HG03139 (cell line): ENCODE data around the gene IL21.
"Not testable (repeated sequence)": the region's sequence is repeated elsewhere in the genome, so short reads cannot be mapped to it uniquely, and the experiment has no call there.

ENCODE experiments used
- ATAC-seq: cut with Tn5 transposase; IDR thresholded peaks from one replicate; pipeline ENCODE4 v1.9.1; 2021; ENCODE audit not compliant: unreplicated experiment

The IL21 gene

DNA sequence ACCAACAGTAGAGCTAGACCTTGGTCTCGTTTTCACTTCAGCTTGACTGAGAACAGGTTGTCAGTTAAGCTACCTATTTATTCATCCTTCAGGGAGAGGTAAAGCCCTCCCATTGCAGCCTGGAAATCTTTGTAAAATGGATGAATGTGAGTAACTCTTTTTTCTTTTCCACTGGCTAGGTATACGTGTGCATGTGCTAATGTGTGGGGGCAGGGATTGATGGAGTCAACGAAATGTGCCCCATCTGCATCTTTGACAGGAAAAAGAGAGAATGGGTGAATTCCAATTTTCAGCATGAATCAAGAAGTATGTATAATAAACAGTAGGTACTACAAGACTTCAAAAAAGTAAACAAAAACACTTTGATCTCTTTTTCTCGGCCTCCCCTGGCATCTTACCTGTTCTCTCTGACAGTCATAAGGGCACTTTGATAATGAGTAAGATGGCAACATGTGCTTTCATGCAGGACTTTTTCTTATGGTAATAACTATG, at the start of gene IL21:
IL21 (minus strand) TSS at position 51 of the 492 bp plus-strand sequence. CDS start 55 bp downstream, outside the sequence.
- no peak for ATAC-seq

DNA sequence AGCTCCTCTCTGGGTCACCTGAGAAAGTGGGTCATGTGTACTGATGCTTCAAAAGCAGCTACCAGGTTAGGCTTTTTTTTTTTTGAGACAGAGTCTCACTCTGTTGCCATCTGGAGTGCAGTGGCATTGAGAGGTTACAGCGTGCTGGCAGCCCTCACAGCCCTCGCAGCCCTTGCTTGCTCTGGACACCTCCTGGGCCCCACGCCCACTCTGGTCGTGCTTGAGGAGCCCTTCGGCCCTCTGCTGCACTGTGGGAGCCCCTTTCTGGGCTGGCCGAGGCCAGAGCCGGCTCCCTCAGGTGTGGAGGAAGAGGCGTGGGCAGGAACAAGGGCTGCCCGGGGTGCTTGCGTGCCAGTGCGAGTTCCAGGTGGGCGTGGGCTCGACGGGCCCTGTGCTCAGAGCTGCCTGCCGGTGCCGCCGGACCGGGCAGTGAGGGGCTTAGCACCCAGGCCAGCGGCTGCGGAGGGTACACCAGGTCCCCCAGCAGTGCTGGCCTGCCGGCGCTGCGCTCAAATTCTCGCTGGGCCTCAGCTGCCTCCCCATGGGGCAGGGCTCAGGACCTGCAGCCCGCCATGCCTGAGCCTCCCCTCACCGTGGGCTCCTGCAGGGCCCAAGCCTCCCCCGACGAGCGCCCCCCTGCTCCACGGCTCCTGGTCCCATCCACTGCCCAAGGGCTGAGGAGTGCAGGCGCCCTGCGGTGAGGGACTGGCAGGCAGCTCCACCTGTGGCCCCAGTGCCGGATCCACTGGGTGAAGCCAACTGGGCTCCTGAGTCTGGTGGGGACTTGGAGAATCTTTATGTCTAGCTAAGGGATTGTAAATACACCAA, 49.3 kb upstream of the IL21 start:
- ATAC-seq, result no peak

DNA sequence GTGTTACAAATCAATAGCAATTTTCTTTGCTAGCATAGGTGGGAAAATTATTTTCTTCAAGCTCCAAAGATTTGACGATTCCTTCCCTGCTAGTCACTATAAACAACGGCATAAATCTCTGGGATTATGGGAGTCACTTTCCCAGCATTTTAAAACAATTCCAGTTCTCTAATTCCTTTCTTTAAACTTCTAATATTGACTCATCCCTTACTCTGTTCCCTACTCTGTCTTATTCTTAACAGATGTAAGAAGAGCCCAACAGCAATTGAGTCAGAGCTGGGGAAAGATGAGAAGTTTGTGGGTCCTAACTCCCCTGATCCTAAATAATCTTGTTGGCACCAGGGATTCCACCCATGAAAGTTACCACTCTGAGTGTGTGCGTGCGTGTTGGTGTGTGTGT, 47.4 kb upstream of the IL21 start:
- ATAC-seq, result no peak

DNA sequence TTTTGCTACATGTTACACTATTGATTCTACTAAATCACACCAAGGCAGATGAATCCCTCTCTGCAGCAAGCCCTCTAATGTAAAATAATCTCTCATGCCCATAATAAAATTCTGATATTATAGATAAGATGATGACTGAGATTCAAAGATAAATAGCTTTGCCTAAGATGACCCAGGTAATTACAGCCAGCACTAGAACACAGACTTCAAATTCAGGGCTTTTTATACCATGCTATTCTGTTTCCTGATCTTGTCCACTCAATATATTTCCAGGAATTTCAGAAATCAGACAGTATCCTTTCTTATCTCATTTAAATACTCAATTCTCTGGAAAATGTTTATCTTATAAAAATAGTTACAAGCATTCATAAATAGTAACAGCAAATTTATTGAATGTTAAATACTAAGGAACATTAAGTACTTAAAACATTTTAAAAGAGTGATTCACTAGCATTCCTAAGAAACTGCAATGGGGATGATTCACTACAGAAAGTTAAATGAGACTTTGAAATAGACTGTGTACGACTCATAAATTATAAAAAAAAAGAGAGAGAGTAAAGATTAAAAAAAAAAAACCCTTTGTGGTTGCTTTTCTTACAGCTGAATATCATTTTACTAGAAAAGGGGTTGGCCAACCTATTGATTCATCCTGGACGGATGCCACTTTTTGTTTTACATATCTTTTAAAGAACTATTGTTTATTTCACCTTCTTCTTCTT, 45.8 kb upstream of the IL21 start:
- ATAC-seq, result no peak

DNA sequence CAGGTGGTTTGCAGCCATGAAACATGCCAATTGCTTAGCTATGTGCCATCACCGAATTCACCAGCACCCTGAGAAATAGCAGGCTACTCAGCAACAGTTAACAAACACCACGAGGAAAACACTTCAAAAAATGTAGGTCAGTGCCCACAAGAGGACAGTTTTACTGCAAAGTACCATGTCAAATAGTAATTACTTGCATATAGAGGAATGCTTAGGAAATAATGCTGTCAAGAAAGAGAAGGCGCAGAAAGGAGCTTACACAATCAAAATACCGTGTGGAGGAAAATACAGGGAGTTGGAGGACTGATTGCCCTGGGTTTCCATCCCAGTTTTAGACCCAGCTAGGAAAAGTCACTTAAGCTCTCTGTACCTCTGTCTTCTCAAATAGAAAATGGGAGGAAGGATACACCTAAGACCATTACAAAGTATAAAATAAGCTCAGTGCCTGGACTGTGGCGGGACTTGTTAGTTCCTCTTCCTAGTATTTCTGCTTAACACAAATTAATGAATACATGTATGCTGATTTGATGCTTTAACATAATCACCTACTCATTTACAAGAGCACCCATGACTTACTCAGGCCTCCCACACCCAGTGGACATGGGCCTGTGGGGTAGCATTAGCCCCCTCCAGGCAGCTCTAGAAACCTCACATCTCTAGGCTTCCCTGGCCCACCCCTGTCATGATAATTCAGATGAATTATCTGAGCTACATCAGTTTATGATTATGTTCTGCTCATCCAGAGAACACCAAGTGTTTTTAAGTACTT, 44.5 kb upstream of the IL21 start:
- ATAC-seq, result no peak

DNA sequence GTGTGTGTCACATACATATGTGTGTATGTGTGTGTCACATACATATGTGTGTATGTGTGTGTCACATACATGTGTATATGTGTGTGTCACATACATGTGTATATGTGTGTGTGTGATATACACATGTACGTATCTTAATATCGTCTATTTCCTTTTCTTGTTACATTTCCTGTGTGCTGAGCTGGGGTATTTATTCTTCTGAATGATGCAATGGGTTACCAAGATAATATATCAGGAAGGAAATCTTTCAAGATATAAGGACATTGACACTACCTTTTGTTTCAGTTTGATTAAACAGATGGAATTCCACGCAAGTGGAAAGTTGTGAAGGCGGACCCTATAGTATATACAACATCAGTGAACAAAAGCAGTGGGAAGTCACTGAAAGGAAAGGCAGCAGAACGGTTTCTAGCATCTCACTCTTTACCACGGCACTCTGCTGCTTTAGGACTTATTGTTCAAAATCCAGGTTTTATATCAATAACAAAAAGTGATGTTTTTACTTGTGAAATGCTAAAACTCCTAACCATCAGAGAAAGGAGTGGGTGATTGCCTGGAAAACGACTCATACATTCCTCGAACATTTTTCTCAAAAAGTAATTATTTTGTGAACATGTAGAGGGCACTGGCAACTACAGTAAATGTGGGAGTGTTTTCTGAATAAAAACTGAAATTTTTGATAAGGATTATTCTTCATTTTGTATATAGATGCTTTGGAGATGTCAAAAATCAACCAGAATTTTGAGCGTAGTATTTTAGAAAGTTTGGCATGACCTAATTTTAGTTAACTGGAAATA, 43.1 kb upstream of the IL21 start:
- no peak for ATAC-seq

DNA sequence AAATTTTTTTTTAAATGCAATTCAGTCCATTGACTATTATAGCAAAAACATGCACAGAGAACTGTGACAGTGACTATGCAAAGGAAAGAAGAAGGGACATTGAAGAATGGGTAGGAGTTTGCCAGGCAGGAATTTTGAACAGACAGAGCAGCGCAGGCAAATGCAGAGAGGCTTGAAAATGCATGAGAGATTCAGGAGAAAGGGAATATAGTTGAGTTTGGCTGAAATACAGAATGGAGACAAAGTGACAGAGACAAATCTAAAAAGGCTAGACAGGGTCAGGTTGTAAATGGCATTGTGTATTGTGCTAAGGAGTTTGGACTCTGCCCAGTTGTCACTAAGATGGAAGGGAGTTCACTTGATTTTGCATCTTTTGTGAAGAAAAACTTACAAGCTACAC, 42.4 kb upstream of the IL21 start:
- ATAC-seq, result no peak

DNA sequence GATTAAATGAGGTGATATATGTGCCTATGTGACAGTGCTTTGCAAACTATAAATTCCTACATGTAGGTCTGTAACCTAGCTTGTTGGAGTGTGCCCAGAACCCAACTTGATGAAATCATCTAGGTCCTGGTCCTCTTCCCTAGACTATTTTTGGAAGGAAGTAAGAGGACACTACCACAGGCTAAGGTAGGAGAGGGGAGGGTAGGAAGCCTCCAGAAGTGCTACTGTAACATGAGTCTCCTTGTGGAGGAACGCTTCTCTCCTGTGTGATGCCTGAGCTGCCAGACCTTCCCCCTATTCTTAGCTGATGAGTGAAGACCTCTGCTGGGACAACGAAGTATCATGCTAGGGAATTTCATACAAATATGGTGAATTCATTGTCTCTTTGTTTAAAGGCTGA, 41.8 kb upstream of the IL21 start:
- ATAC-seq, result no peak

DNA sequence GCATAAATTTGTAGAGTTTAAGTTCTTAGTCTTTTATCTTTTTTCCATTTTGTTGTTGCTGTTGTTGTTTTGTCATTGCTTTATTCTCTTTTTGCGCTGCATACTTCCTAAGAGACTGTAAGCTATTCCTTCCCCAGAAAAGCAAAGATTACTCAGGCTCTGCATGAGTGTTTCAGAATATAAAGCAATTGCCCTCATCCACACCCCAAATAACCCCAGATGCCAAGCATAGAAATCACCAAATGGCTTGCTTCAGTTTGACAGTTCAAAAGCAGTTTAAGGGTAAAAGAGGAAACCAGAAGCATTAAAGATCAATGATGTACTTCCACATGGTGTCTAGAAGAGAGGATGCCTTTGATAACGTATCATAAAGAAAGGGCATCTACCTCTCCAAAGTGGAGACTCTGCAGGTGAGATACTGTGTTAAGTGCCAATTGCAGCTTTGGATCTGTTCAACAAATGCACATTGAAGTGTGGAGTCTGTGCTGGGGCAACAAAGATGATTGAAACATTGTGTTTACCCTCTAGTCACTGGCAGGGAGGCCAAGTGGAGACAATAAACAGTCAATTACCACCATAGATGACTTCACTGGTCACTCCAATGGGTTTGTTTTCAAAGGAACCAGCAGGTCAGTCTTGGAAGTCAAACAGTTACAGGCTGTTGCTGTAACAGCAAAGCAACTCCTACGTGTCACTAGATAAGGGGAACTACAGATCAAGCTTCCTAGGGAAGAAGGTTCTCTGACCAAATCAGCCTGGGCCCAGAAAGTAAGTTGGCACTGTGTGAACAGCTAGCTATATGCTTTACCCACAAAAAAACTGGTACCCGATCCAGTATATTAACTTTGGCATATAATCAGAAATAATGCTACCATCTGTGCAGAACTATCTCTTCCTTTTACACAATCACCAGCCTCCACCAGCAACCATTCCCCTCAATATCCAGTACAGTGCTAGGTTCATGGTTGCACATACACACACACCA, 40.6 kb upstream of the IL21 start:
- ATAC-seq, result no peak

DNA sequence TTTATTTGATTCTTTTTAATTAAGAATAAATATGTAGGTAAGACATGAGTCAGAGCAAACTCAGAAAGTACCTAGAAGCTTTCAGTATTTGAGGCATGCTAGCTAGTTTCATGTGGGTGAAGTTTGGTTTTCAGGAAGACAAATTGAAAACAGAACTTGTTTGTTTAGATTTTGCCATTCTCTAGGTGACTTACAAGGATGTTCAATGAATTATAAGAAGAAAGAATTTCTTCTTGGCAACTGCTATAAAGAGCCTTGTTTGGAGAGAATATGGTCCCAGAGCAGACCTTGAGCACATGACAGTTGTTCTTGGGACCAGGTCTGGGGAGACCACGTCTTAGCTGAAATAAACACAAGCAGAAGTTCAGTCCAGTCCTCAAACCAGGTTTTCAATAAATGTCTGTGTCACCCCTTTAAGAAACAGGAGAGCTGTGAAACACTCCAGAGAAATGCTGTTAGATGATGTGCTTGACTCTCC, 38.0 kb upstream of the IL21 start:
- ATAC-seq, result peak; percentile 61

DNA sequence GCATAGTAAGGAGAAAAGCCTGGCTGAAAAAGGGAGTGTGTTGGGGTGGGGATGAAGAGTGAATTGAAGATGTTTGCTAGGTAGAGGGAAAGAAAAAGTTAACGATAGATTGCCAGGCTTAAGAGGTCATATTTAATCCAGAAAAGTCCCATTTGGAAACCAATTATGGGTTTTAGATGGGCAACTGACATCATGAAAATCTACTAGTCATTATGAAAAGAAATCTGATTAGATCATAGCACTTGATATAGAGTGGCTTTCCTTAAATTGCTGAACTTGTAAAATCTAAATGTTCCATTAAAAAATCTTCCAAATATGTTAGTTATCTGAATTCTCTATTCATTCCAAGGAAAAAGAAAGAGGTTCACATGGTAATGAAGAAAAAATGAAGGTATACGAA, 37.5 kb upstream of the IL21 start:
- ATAC-seq, result no peak

DNA sequence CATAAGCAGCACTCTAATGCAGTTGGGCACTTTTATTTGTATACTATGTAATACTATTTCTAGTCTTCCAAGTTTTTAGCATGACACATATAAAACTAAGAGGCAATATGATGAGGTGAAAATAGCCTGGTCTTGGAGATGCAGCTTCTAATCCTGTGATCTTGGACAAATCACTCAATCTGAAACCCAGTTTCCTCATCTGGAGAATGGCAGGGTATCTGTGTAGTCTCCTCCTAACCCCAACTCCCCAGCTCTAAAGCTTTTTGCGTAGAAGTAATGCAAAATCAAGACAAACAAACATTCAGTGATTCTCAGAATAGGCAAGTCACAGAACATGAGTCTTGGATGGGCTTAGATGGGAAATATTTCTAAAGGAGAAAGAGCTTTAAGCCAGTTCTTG, 36.7 kb upstream of the IL21 start:
- ATAC-seq, result no peak

DNA sequence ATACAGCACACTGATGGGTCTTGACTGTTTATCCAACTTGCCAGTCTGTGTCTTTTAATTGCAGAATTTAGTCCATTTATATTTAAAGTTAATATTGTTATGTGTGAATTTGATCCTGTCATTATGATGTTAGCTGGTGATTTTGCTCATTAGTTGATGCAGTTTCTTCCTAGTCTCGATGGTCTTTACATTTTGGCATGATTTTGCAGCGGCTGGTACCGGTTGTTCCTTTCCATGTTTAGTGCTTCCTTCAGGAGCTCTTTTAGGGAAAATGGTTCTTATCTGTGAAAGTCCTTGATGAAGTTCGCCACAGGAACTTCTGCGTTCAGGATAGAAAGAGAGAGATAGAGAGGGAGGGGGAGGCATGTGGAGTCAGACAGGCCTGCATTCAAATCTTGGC, 35.7 kb upstream of the IL21 start:
- not testable (repeated sequence) for ATAC-seq

DNA sequence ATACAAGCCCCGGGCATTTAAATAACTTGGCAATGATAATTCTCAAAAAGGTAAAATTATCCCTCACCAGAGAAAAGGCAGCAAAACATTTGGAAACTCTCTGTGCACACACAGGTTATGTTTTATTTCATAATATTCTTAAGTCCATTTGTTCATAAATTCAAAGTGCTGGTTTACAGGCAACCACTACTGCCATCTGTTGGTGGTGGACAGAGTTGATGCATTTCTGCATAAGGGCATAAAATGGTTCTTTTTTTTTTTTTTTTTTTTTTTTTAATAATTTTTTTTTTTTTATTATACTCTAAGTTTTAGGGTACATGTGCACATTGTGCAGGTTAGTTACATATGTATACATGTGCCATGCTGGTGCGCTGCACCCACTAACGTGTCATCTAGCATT, 31.5 kb upstream of the IL21 start:
- no peak for ATAC-seq

DNA sequence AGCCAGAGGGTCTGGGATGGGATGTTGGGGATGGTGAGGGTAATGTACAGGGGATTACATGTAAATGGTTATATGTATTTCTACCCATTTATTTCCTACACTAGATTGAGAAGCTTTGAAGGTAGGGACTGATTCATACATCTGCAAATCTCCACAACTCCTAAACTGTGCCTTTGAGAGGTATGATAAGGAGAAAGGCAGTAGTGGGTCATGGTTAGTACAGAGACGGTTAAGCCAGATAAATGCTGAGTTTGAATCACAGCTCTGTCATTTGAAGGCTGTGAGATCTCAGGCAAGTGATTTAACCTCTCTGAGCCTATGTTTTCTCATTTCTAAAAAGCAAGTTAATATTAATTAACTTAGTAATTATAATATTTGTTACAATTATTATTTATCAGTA, 29.3 kb upstream of the IL21 start:
- ATAC-seq, result no peak

DNA sequence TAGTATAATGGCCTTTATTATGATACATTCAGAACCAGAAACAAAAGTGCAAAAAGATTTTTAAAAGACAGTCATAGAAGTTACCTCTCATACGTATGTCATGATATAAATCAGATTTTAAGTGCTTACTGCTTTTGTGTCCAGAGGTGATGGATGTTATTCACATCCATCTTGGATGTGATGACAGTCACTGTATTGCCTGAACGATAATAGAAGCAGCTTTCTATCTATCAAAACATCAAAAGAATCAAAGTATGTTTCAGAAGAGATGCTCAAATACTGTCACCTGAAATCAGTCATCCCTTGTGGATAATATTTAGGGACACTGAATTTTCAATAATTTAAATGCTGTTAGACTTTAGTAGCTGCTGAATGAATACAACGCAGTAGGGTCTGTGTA, 26.8 kb upstream of the IL21 start:
- ATAC-seq, result no peak

DNA sequence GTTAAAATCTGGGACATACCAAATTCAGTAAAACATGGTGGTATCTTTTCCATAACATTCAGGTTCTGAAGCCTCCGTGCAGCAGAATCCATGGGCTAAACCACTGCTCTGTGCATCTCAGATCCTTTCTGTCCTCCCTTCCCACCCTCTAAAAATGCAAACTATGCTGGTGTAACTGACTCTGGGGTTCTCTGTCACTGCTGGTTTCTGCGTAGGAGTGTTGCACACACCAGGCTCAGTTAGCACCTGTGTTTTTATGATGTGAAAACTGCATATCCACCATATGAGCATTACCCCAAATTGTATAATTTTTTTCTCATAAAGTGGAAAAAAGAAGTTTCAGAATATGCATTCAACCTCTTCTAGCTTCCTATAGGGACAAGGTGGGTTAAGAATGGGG, 22.4 kb upstream of the IL21 start:
- ATAC-seq, result no peak

DNA sequence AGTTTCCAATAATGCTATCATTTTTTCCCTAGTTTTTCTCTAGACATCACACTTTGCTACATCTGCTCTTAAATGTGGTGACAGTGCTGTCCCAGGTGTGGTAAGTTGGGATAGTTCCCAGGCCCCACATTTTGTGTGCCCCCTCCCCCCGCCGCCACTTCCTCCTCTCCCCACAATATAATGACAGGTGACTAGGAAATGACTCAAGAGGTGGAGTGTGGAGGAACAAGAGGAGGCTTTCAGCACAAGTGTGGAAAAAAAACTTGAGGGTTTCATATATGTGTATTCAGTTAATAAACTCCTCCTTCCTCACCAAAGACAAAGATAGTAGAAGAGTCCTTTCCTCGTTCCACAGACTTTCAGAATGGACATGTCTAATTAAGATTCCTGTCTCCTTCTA, 18.3 kb upstream of the IL21 start:
- no peak for ATAC-seq

DNA sequence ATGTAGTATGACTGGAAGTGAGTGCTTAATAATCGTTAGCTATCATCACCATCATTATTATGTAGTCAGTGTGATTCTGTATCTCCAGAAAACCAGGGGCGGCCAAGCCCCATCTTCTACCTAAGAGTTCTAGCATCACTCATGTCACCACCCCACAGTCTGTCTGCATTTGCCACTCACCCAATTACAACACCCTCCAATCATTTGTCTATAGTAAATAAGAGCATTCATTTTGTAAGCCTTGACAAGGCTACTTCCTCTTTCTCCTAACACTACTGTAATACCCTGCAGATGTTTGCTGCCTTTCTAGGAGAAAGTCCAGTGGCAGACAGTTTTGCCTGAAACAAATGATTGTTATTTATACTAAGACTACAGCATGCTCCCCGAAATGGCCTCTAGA, 15.8 kb upstream of the IL21 start:
- no peak for ATAC-seq
